ENCODE data around the gene OSBPL1A.

GRCh38 chr18:24187049-24187448, 210.6 kb downstream of the OSBPL1A start:
- TF ChIP-seq CTCF (IDR thresholded peaks at IDR 0.05) (no peak), POLR2A (IDR thresholded peaks at IDR 0.05) (no peak), EP300 (IDR thresholded peaks at IDR 0.05) (no peak)
